NB4 (cell line): ENCODE results near the gene USP27X.
A peak's percentile ranks its signal among the peaks of the same experiment; 100 is the strongest.

Source experiments
- DNase-seq: peaks from one replicate; pipeline ENCODE4 v3.0.0; 2010; ENCODE audit warnings: low read depth
- H3K4me3 ChIP-seq: one replicate; pipeline ENCODE4 v1.5.1; 2011; ENCODE audit warnings: mild to moderate bottlenecking, low read depth, low read length, moderate library complexity
- MYC ChIP-seq: IDR thresholded peaks from 2 replicates; pipeline ENCODE4 v1.6.1; 2011; ENCODE audit warnings: low read depth, low read length
- POLR2A ChIP-seq: IDR thresholded peaks from 2 replicates; pipeline ENCODE4 v1.6.1; 2011; ENCODE audit warnings: mild to moderate bottlenecking; ENCODE audit not compliant: insufficient read length; ENCODE audit errors: extremely low read depth
- TF ChIP-seq, protein P1 (sequence below): IDR thresholded peaks from one replicate; pipeline ENCODE4 v1.5.1; 2012; ENCODE audit warnings: low read depth, low read length
- TF ChIP-seq, protein P2 (sequence below): IDR thresholded peaks from 2 replicates; pipeline ENCODE4 v1.6.1; 2011; ENCODE audit warnings: low read depth, low read length

Gene USP27X

DNA sequence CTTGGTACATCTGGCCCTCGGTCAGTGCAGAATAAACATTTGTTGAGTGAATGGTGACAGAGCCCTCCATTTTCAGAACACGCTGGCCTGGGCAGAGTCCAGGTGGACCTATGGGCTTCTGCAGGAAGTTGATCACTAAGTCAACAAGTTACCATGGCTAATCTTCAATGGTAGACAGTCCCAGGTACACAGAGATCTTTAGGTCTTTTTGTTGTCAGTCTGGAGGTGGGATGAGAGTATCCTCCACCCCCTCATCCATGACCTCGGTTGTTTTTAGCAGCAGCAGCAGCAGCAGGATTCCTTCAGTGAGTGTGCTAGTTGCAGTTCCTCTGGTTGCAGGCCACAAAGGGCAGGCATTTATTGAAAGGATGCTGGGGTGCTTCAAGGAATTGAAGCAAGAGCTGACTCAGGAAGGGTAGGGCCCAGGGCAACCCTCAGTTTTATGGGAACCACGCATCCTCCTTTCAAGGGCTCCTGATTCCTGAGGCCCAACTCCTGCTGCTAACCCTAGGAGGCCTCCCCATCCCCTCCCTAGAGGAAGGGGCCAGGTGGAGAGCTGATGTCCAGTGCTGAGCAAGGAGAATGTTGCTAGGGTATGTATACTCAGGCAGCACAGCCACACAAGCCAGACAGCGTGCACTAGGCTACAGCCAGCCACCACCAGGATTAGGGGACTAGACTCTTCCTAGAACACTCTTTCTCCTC is 1.7 kb upstream of the USP27X start:
- no peak overlapping the region for H3K4me3 ChIP-seq
- TF ChIP-seq, protein P1, sequence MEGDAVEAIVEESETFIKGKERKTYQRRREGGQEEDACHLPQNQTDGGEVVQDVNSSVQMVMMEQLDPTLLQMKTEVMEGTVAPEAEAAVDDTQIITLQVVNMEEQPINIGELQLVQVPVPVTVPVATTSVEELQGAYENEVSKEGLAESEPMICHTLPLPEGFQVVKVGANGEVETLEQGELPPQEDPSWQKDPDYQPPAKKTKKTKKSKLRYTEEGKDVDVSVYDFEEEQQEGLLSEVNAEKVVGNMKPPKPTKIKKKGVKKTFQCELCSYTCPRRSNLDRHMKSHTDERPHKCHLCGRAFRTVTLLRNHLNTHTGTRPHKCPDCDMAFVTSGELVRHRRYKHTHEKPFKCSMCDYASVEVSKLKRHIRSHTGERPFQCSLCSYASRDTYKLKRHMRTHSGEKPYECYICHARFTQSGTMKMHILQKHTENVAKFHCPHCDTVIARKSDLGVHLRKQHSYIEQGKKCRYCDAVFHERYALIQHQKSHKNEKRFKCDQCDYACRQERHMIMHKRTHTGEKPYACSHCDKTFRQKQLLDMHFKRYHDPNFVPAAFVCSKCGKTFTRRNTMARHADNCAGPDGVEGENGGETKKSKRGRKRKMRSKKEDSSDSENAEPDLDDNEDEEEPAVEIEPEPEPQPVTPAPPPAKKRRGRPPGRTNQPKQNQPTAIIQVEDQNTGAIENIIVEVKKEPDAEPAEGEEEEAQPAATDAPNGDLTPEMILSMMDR, result no peak
- TF ChIP-seq MYC, result no peak
- TF ChIP-seq, protein P2, sequence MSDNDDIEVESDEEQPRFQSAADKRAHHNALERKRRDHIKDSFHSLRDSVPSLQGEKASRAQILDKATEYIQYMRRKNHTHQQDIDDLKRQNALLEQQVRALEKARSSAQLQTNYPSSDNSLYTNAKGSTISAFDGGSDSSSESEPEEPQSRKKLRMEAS, result no peak
- no peak for TF ChIP-seq POLR2A
- DNase-seq, result no peak

DNA sequence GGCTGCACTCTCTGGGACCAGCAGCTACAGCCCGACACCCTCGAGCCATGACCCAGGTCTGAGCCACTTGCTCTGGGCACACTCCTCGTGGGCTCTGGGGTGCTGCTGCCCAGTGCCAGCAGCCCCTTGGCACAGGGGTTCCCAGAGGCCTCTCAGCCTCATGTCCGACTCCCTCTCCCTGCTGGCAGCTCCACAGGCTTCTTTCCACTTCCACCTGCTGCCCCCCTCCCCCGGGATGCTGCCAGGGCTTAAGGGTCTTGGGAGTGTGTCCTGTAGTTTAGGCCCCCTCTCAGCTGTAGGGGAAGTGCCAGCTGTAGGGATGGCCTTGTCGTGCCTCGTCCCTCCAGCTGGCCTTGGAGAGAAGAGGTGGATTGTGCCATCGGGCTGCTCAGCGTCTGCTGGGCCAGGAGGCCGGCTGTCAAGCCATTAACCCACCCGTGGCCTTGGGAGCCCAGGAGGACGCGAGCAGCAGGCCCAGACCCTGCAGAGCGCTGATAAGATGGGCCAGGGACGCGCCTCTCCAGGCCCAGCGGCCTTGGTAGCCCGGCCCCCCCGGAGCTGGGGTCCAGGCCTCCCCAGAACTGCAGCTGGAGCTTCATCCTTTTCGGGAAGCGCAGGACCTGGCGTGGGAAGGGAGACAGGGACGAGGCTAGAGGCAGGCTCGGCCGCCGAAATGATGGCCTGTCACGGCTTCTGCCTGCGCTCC is 1.0 kb upstream of the USP27X start:
- DNase-seq, result no peak
- H3K4me3 ChIP-seq, result no peak overlapping the region
- TF ChIP-seq POLR2A (no peak), MYC (no peak)
- TF ChIP-seq, protein P1, result no peak
- TF ChIP-seq, protein P2, result no peak

DNA sequence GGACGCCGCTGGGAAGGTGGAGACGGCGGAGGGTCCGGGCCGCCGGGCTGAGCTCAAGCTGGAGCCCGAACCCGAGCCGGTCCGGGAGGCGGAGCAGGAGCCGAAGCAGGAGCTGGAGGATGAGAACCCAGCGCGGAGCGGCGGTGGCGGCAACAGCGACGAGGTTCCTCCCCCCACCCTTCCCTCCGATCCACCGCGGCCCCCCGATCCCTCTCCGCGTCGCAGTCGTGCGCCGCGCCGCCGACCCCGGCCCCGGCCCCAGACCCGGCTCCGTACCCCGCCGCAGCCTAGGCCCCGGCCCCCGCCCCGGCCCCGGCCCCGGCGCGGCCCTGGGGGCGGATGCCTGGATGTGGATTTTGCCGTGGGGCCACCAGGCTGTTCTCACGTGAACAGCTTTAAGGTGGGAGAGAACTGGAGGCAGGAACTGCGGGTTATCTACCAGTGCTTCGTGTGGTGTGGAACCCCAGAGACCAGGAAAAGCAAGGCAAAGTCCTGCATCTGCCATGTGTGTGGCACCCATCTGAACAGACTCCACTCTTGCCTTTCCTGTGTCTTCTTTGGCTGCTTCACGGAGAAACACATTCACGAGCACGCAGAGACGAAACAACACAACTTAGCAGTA is 483 bp downstream of the USP27X start:
- TF ChIP-seq, protein P2, result no peak

DNA sequence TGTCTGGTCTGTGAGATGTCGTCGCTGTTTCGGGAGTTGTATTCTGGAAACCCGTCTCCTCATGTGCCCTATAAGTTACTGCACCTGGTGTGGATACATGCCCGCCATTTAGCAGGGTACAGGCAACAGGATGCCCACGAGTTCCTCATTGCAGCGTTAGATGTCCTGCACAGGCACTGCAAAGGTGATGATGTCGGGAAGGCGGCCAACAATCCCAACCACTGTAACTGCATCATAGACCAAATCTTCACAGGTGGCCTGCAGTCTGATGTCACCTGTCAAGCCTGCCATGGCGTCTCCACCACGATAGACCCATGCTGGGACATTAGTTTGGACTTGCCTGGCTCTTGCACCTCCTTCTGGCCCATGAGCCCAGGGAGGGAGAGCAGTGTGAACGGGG is 1.4 kb downstream of the USP27X start:
- TF ChIP-seq POLR2A (no peak), MYC (no peak)
- TF ChIP-seq, protein P1, result no peak
- TF ChIP-seq, protein P2, result no peak
- DNase-seq, result no peak
- H3K4me3 ChIP-seq, result no peak overlapping the region

More for the DNA sequence above, 483 bp downstream of the USP27X start:
- peak overlapping the region; percentile 47 for H3K4me3 ChIP-seq
- DNase-seq, result no peak

DNA sequence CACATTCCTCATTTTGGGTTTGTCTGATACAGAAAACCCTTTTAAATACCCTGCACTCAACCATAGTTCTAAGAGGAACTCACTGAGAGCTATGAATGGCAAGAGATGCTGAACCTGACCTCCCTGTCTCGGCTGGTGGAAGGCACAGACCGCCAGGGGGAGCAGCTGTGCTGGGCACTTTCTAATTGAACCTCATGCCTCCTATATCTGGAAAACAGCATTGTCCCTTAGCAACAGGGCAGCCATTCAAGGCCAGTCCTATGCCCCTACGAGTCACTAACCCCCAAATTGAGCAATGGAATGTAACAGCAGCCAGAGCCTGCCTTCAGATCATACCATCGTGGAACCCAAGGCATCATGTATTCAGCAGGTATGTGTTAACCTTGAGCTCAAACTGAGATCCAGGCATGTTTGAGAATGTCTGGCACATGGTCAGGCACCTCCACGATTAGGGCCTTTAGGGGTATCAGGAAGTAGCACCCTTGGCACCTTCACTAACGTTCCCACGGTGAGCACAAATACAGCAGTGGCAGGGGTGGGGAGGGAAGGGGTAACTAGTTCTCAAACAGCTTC is 5.1 kb downstream of the USP27X start:
- DNase-seq, result peak; percentile 73
- no peak for TF ChIP-seq POLR2A
- TF ChIP-seq, protein P1, result peak; percentile 79
- TF ChIP-seq MYC, result no peak
- no peak overlapping the region for H3K4me3 ChIP-seq

DNA sequence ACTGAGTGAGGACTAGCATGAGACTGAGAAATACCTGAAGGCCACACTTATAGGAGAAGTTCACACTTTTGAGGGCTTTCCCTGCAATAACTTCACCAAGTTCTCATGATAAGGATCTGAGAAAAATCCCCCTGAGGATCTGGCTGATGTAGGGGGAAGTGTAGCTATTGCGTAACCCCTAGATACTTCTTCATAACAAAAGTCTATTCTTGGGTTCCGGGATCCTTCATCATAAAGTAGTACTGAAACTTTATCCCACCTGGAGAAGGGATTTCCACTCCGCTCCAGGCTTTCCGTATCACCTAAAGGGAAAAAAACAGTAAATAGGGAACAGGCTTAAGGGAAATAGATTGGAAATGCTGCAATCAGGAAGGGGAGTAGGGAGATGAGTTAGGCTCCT is 13.3 kb downstream of the USP27X start:
- H3K4me3 ChIP-seq, result no peak overlapping the region
- DNase-seq, result peak; percentile 75
- TF ChIP-seq MYC (no peak), POLR2A (no peak)
- TF ChIP-seq, protein P1, result no peak
- TF ChIP-seq, protein P2, result no peak
